Stomach (tissue), 4 donors: Measurements from ENCODE around the gene PARL.

Source experiments
- EP300 ChIP-seq: sonication (generic); formaldehyde crosslinking; IDR thresholded peaks from one replicate; pipeline ENCODE4 v1.6.1; 2017; ENCODE audit warnings: antibody characterized with exemption
- POLR2A ChIP-seq, 4 donors: fragments of 450-650 bp; IDR thresholded peaks; one replicate each; pipeline ENCODE4 v1.6.1; 2016; ENCODE audit warnings: antibody characterized with exemption in 4 of 4, control low read depth in 2 of 4, mild to moderate bottlenecking in 1 of 4, moderate library complexity in 1 of 4
- POLR2AphosphoS5 ChIP-seq, 3 donors: sonication (generic); formaldehyde crosslinking; IDR thresholded peaks; one replicate each; pipeline ENCODE4 v1.6.1; 2016; ENCODE audit warnings: antibody characterized with exemption in 3 of 3
- TF ChIP-seq, protein P1 (sequence below), 7 experiments: fragments of 450-650 bp in 4 of 7; fragments of 200-600 bp in 3 of 7; sonication (generic) in 3 of 7; IDR thresholded peaks; one replicate each; pipeline ENCODE4 v1.5.1; 2016 to 2019; ENCODE audit warnings: antibody characterized with exemption in 7 of 7, control low read depth in 2 of 7, mild to moderate bottlenecking in 1 of 7

DNA sequence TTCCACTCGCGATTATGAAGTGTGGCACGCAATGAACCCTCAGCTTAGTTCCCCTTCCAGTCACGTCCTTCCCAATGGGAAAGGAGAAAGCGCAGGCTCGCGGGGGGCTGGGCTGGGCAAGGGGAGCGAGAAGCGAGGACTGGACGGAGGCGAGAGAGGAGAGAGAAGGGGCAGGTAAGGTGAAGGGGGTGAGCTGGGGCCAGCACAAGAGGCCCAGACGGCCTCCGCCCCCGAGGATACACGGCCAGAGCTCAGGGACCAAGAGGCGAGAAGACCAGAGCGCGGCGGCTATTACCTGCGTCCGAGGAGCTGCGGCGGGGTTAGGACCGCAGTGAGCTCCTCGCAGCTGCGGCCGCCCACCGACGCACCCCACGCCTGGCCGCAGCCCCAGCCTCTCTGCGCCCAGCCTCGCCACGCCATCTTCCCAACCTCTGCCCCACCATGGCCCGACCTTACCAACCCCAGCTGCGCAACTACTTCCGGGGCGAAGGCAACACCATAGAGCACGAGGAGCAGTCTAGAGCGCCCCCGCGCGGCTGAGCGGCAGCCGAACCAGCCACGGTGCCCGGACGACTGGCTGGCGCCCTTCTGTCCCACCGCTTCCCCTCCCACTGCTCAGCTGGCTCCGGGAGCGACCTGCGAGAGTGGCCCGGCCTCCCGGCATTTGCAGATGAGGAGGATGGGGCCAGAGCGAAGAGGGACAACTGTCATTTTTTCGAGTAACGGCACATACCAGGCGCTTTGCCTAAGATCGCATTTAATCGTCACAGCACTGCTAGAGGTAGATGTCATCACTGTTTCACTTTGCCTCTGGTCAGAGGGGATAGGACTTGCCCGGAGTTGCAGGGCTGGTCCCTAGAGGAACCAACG lies at the start of gene PARL:
- TF ChIP-seq, protein P1, sequence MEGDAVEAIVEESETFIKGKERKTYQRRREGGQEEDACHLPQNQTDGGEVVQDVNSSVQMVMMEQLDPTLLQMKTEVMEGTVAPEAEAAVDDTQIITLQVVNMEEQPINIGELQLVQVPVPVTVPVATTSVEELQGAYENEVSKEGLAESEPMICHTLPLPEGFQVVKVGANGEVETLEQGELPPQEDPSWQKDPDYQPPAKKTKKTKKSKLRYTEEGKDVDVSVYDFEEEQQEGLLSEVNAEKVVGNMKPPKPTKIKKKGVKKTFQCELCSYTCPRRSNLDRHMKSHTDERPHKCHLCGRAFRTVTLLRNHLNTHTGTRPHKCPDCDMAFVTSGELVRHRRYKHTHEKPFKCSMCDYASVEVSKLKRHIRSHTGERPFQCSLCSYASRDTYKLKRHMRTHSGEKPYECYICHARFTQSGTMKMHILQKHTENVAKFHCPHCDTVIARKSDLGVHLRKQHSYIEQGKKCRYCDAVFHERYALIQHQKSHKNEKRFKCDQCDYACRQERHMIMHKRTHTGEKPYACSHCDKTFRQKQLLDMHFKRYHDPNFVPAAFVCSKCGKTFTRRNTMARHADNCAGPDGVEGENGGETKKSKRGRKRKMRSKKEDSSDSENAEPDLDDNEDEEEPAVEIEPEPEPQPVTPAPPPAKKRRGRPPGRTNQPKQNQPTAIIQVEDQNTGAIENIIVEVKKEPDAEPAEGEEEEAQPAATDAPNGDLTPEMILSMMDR (IDR thresholded peaks at IDR 0.05), result peak in 6 of 7 experiments; percentile 20 to 96 (median 92)
- TF ChIP-seq POLR2A (IDR thresholded peaks at IDR 0.05) (no peak), POLR2AphosphoS5 (IDR thresholded peaks at IDR 0.05) (peak; percentile 80 to 94 (median 87)), EP300 (no peak)
